ENCODE results near the gene TMEM132D.

The TMEM132D gene

GRCh38 chr12:129372348-129372747 lies 531.5 kb downstream of the TMEM132D start:
- DNase-seq (ENCODE audit: low read depth in 4 of 4, low spot score in 1 of 4): no peak

DNA sequence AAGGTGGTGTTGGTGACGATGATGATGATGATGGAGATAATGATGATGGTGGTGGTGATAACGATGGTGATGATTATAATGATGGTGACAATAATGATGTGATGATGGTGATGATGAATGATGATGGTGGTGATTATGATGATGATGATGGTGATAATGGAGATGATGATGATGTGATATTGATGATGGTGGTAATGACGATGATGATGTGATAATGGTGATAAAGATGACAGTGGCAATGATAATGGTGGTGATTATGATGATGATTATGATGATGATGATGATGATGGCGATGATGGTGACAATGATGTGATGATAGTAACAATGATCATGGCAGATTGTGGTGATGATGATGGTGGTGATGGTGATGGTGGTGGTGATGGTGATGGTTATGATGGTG lies 532.6 kb downstream of the TMEM132D start:
- no peak for DNase-seq (ENCODE audit: low read depth in 4 of 4, low spot score in 1 of 4)

GRCh38 chr12:129366656-129367055 lies 537.2 kb downstream of the TMEM132D start:
- DNase-seq (ENCODE audit: low read depth in 4 of 4, low spot score in 1 of 4): no peak

DNA sequence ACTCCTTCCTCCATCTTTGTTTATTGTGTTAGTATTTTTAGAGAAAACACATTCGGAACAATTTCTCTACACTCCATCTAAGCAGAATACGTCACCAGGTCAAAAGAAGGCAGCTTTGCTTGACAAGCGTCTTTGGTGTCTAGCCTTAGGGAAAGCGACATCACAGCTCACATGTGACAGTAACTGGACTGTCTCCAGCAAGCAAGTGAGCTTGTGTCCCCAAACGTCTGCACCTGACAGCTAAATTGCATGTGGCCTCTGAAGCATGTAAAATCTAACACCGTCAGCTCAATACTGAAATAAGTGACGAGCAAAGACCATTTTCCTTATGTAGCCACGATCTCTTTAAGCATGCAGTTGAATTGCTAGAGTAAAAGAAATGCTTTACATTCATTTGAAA lies 540.8 kb downstream of the TMEM132D start:
- DNase-seq (ENCODE audit: low read depth in 4 of 4, low spot score in 1 of 4): no peak

DNA sequence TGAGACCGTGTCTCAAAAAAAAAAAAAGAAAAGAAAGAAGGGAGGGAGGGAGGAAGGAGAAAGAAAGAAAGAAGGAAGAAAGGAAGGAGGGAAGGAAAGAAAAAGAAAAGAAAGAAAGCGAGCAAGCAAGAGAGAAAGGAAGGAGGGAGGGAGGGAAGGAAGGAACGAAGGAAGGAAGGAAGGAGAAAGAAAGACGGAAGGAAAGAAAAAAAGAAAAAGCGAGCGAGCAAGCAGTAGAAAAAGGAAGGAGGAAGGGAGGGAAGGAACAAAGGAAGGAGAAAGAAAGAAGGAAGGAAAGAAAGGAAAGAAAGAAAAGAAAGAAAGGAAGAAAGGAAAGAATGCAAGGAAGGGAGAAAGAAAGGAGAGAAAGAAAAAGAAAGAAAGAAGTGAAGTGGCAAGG lies 546.6 kb downstream of the TMEM132D start:
- no peak for DNase-seq (ENCODE audit: low read depth in 4 of 4, low spot score in 1 of 4)

DNA sequence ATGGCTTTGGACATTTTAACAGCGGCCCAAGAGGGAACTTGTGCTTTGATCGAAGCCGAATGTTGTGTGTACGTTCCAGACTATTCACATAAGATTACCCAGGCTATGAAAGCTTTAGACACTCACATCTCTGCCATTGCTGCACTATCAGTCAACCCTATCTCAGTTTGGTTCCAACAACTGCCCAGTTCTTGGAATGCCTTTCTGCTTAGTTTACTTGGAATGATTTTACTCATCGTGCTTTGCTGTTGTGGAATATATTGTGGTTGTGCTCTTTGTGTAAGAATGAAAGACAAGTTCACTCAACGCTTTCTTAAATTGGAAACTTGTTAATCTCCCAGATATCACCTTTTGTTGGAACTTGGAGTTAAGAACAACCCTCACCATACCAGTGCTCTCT lies 552.3 kb downstream of the TMEM132D start:
- DNase-seq (ENCODE audit: low read depth in 4 of 4, low spot score in 1 of 4): no peak

GRCh38 chr12:129339336-129339735 lies 564.5 kb downstream of the TMEM132D start:
- DNase-seq (ENCODE audit: low read depth in 4 of 4, low spot score in 1 of 4): no peak

- DNase-seq (ENCODE audit: low read depth in 4 of 4, low spot score in 1 of 4): no peak
Observed at GRCh38 chr12:129337413-129337812, 566.4 kb downstream of the TMEM132D start.

DNA sequence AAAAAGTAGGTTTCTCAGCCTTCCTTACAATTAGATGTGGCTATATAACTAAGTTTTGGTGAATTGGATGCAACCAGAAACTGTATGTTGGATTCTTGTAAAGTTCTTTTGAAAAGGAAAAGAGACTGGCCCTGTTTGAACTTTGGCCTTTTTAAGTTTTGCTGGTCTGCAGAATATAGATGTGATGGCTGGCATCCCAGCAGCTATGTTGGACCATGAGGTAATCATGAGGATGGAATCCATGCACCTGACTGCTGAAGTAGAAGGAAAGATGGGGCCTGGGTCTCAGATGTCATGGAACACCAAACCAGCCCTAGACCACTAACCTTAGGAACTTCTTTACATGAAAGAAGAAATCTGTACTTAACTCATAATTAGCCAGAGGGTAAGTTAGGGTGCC lies 568.1 kb downstream of the TMEM132D start:
- no peak for DNase-seq (ENCODE audit: low read depth in 4 of 4, low spot score in 1 of 4)

DNA sequence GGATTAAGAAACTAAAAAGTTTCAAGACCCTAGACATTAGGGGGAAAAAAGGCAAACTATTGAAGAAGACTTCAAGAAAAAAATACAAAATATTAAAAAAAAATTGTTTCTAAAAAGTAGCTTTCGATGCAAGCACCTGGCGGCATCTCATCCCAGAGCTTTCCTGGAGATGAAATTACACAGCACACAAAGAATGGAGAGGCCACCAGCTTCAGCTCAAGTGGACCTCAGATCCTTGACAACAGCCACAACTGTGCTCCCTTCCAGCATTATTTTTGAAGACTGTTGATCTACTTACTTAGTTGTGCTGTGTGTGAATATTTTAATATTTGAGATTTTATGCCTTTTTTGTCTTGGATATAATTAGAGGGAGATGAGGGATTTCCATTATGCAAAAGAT lies 571.5 kb downstream of the TMEM132D start:
- no peak for DNase-seq (ENCODE audit: low read depth in 4 of 4, low spot score in 1 of 4)

DNA sequence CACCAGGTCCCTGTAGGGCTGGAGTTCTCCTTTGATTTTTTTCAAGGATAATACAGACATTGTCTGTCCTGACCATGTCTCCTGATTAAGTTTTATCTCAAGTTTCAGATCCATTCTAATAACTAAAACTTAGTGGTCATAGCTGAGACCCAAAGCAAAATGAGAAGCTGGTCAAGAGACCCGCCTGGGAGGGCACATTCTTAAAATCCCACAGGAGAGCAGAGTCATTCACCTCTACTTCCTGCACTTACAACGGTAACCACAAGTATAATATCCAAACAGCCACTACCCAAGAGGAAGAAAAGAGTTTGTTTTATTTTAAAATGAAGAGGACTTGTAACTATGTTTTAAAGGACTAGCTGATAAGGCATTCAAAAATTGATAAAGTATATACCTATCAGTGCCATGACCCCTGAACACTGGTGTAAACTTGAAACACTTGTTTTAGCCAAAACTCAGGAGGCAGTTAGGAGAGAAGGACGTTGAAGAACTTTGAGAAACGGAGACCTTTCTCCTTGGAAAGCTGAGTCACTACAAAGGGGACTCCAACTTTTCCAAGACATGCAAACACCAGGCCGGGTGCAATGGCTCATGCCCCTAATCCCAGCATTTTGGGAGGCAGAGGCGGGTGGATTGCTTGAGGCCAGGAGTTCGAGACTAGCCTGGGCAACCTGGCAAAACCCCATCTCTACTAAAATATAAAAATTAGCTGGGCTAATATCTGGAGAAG lies 572.3 kb downstream of the TMEM132D start:
- DNase-seq (ENCODE audit: low read depth in 4 of 4, low spot score in 1 of 4): no peak

DNA sequence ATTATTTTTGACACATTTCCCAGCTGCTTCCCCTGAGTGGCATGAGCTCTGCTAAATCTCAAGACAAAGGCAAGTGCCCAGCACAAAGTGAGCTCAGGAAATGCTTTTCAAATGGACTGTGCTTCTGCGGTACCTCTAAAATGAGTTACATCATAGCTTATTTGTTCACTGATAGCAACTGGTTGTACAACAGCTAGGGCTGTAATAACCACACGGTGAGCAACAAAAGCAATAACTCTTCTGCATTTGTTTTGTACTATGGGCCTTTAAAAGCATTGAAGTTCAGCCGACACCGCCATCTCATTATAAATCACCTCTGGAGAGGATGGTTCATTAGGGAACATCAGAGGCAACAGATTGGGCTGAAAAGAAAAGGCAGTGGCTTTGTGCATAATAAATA lies 575.6 kb downstream of the TMEM132D start:
- DNase-seq (ENCODE audit: low read depth in 4 of 4, low spot score in 1 of 4): no peak

- no peak for DNase-seq (ENCODE audit: low read depth in 4 of 4, low spot score in 1 of 4)
Observed at GRCh38 chr12:129325566-129325965, 578.3 kb downstream of the TMEM132D start.

DNA sequence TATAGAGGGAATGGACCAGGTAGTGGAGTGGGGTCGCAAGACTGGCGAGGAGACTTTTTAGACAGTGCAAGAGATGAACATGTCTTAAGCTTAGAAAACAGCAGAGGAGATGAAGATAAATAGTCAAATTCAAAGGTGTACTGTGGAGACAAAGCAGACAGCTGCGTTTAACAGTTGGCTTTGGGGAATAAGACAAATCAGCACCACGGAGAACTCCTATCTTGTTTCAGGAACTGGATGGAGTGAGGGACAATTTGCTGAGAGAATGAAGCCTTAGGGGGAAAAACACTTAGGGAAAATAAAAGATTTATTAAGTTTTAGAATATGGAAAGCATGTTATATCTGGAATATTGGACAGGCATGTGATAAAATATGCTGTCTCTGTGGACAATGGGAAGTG lies 591.8 kb downstream of the TMEM132D start:
- DNase-seq (ENCODE audit: low read depth in 4 of 4, low spot score in 1 of 4): no peak

DNA sequence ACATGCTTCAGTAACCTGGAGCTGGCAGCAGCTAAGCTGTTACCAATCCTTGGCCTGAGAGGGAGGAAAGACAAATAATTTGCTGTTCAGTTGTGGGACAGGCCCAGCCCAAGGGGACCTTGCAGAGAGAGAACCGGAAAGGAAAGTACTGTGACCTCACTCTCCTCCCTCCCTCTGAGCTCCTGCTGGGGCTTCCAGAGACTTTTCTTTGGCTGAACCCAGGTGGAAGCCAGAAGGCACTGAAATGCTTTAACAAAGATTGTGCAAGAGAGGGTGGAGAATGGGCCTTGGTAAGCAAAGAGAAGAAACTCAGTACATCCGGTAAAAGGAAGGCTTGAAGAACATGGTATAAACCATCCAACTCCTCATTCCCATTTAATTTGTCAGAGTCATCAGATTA lies 593.5 kb downstream of the TMEM132D start:
- no peak for DNase-seq (ENCODE audit: low read depth in 4 of 4, low spot score in 1 of 4)

- no peak for DNase-seq (ENCODE audit: low read depth in 4 of 4, low spot score in 1 of 4)
Observed at GRCh38 chr12:129305851-129306250, 598.0 kb downstream of the TMEM132D start.

DNA sequence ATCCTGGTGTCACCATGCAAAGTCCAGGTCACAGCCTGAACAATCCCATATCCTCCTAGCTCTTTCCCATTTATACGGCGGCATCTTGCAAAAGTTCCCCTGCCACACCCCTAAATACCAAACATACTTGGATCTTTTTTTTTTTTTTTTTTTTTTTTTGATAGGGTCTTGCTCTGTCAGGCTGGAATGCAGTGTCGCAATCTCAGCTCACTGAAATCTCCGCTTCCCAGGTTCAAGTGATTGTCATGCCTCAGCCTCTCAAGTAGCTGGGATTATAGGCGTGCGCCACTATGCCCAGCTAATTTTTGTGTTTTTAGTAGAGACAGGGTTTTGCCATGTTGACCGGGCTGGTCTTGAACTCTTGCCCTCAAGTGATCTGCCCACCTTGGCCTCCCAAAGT lies 599.3 kb downstream of the TMEM132D start:
- DNase-seq (ENCODE audit: low read depth in 4 of 4, low spot score in 1 of 4): no peak

- DNase-seq (ENCODE audit: low read depth in 4 of 4, low spot score in 1 of 4): no peak
Observed at GRCh38 chr12:129300011-129300410, 603.8 kb downstream of the TMEM132D start.

GRCh38 chr12:129298921-129299320 lies 604.9 kb downstream of the TMEM132D start:
- DNase-seq (ENCODE audit: low read depth in 4 of 4, low spot score in 1 of 4): no peak

- no peak for DNase-seq (ENCODE audit: low read depth in 4 of 4, low spot score in 1 of 4)
Observed at GRCh38 chr12:129296671-129297070, 607.2 kb downstream of the TMEM132D start.

GRCh38 chr12:129294868-129295267 lies 609.0 kb downstream of the TMEM132D start:
- no peak for DNase-seq (ENCODE audit: low read depth in 4 of 4, low spot score in 1 of 4)

GRCh38 chr12:129279771-129280170 lies 624.1 kb downstream of the TMEM132D start:
- no peak for DNase-seq (ENCODE audit: low read depth in 4 of 4, low spot score in 1 of 4)

DNA sequence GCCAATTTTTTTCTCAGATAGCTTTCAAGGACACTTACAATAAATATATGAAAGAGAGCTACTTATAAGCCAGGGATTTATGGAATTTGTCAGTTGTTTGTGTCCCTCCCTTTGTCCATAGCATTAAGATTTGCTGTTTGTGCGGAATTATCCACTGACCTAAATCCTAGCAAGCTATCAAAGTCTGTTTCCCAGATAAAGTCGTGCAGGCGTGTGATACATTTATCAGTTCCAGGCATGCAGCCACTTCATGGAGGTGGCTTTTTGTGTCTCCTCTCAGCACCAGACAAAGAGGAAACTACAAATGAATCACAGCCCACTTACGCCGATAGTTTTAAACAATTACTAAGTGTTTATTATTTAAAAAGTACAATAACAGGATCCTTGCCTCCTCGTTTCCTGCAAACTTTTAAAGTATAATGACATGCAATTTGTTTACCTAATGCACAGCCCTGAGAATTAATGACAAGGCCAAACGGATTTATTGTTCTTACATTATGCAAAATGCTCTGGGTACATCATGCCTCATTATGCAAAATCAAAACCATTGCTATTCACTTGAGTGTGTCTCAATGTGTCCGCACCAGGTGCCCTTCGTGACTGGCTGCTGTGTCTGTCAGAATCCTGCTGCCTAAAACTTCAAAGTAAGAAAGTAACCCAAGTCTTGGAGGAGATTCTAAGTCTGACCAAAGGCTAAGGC lies 627.3 kb downstream of the TMEM132D start:
- DNase-seq (ENCODE audit: low read depth in 4 of 4, low spot score in 1 of 4): no peak
